NB4 (cell line): ENCODE results near the gene CCDC187.

ENCODE experiments used
- CTCF ChIP-seq: IDR thresholded peaks from one replicate; pipeline ENCODE4 v1.5.1; 2012; ENCODE audit warnings: low read depth, low read length
- MYC ChIP-seq: IDR thresholded peaks from 2 replicates; pipeline ENCODE4 v1.6.1; 2011; ENCODE audit warnings: low read depth, low read length
- POLR2A ChIP-seq: IDR thresholded peaks from 2 replicates; pipeline ENCODE4 v1.6.1; 2011; ENCODE audit warnings: mild to moderate bottlenecking; ENCODE audit not compliant: insufficient read length; ENCODE audit errors: extremely low read depth
- TF ChIP-seq, protein P1 (sequence below): IDR thresholded peaks from 2 replicates; pipeline ENCODE4 v1.6.1; 2011; ENCODE audit warnings: low read depth, low read length

DNA sequence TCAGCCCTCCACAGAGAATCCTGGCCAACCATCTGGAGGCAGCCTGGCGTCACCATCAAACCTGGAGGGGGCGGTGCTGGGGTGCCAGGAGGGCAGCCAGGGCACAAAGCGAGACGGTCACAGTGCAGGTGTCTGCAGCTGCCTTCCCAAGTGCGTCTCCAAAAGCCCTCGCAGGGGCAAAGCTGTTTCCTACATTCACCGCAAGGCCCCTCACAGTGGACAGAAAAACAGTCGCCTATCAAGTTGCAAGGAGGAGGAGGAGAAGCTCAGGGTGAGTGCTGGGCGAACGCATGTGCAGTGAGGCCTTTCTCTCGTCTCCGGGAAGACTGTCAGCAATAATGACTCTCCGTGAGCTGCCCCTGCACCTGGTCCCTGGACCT, 81.0 kb downstream of the CCDC187 start:
- no peak for TF ChIP-seq CTCF
- TF ChIP-seq POLR2A, result no peak
- TF ChIP-seq MYC, result no peak
- TF ChIP-seq, protein P1, sequence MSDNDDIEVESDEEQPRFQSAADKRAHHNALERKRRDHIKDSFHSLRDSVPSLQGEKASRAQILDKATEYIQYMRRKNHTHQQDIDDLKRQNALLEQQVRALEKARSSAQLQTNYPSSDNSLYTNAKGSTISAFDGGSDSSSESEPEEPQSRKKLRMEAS, result no peak
